ENCODE results near the gene HMOX1.
"Not testable (repeated sequence)": the region's sequence is repeated elsewhere in the genome, so short reads cannot be mapped to it uniquely, and the experiment has no call there.

The HMOX1 gene

DNA sequence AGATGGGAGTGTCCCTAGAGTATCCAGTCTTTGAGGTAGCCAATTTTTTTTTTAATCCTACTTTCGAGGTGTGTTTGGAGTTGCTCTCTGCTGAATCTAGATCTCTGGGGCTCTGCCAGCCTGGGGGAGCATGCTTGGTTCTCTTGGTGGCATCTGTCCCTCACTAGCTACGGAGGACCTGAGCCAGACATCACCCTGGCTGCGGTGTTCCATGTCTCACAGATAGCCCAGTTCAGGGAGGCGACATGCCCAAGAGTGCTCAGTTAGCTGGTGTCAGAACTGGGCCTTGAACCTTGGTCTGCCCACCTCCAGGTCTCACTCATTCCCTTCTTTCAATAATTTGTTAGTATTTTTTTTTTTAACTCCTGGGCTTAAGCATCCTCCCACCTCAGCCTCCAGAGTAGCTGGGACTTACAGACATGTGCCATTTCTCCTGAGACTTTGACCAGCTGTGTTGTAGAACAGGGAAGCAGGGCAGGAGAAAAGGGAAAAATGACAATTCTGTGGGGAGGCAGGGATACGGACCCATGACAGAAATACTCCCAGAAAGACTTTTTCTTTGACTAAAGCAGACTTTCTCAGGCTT lies 621 bp downstream of the HMOX1 start:
- no peak for DNase-seq

DNA sequence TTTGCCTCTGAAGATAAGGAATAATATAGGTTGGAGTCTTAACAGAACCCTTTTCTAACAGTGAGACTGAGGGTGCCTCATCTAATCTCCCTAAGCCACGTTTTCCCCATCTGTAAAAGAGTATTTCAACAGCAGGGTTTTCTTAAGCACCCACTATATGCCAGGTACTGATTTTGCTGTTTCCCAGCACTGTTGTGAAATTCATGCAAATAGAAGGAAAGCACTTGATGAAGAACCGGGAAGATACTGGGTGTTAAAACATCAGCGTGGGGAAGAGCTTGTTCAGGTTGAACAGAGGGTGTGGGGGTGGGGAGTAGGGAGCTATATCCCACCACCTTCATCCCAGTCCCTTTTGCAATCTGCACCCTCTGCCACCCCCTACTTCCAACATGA lies 2.8 kb downstream of the HMOX1 start:
- DNase-seq, result no peak

DNA sequence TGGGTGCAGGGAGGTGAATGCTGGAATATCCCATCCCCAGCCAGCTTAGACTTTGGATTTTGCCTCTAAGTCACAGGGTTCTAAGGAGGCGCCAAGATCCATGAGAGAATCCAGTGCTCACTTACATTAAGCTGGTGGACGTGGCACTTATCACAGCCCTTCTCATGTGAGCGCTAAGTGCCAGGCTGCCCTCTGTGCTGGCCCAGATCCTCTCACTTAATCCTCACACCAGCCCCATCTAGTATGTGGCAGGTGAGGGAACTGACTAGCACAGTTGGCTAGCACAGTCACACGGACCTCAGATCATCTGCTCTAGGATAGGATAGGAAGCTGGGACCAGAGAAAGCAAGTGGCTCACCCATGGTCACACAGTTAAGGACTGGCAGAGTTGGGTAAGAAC lies 3.6 kb downstream of the HMOX1 start:
- DNase-seq, result no peak

DNA sequence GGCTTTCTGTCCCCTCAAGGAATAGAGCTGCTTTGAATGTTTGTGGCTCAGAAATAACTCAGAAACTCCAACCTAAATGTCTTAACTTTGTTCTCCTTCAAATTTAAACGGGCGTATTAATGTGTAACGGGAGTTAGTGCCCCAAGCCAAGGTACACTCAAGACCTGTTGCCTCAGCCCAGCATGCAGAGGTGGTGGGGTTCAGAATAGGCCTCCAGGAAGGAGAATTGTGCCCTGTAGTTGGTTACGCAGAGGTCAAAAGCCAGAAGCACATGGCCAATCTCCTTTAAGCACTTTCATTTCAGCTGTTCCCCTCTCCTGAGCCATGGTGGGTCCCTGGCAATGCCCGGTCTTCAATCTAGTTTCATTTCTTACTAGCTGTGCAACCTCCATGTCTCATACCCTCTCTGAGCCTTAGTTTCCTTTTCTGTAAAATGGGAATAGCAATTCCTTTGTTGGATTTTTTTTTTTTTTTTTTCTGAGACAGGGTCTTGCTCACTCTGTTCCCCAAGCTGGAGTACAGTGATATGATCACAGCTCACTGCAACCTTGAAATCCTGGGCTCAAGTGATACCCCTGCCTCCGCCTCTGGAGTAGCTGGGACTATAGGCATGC lies 4.2 kb downstream of the HMOX1 start:
- DNase-seq, result no peak

DNA sequence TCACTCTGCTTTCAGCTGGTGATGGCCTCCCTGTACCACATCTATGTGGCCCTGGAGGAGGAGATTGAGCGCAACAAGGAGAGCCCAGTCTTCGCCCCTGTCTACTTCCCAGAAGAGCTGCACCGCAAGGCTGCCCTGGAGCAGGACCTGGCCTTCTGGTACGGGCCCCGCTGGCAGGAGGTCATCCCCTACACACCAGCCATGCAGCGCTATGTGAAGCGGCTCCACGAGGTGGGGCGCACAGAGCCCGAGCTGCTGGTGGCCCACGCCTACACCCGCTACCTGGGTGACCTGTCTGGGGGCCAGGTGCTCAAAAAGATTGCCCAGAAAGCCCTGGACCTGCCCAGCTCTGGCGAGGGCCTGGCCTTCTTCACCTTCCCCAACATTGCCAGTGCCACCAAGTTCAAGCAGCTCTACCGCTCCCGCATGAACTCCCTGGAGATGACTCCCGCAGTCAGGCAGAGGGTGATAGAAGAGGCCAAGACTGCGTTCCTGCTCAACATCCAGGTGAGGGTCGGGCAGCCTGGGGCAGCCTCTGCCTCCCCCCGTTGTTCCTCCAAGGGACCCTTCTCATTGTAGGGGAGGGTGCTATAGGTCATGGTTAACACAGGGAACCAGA lies 5.9 kb downstream of the HMOX1 start:
- DNase-seq, result no peak

DNA sequence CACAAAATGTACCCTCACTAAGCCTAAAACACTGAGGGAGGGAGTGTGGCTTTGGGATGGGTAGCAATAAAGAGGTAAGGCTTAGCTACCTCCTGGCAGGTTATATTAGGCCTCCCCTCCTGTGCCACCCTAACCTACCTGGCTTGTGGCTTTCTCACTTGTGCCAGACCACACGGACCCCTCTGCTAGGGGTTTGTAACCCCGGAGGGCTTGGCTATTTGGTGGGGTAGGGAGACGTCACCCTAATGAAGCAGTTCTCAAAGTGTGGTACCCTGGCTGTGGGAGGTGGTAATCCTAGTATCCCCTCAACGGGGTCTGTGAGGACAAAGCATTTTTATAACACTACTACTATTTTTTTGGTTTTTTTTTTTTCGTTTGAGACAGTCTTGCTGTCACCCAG lies 10.0 kb downstream of the HMOX1 start:
- no peak for DNase-seq

DNA sequence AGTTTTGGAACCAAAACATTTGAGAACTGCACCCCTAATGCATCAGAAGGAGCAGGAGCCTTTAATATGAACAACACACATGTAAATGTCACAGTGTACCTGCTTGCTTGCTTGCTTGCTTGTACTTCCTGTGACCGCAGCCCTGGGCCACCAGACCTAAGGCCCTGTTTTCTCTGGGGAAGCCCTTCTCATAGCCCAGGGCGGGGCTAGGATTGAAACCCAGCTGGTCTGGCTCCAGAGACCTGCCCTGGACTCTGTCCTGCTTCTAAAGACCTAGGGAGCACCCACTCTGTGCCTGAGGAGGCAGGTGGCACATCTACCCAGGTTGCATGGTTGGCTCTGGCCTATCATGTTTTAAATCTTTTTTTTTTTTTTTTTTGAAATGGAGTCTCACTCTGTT lies 11.5 kb downstream of the HMOX1 start:
- DNase-seq, result no peak

DNA sequence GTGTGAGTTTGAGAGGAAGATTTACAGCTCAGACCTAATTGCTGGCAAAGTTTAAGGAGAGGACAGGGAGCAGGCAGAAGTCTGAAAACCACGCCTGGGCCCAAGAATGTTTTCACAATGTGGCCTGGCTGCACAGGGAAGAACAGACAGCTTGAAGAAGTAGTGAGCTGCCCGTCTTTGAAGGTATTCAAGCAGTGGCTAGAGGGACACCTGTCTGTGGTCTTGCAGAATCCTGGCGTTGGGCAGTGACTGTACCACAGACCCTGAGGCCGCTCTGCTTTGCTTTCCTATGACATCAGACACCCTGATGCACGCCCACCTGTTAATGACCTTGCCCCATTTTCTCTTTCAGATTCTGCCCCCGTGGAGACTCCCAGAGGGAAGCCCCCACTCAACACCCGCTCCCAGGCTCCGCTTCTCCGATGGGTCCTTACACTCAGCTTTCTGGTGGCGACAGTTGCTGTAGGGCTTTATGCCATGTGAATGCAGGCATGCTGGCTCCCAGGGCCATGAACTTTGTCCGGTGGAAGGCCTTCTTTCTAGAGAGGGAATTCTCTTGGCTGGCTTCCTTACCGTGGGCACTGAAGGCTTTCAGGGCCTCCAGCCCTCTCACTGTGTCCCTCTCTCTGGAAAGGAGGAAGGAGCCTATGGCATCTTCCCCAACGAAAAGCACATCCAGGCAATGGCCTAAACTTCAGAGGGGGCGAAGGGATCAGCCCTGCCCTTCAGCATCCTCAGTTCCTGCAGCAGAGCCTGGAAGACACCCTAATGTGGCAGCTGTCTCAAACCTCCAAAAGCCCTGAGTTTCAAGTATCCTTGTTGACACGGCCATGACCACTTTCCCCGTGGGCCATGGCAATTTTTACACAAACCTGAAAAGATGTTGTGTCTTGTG lies 12.5 kb downstream of the HMOX1 start:
- no peak for DNase-seq

DNA sequence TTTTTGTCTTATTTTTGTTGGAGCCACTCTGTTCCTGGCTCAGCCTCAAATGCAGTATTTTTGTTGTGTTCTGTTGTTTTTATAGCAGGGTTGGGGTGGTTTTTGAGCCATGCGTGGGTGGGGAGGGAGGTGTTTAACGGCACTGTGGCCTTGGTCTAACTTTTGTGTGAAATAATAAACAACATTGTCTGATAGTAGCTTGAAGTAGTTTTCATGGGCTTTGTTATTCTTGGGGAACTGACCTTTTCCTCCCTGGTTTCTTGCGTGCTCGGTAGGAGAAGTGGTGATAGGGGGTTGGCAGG lies 13.1 kb downstream of the HMOX1 start:
- DNase-seq, result no peak

DNA sequence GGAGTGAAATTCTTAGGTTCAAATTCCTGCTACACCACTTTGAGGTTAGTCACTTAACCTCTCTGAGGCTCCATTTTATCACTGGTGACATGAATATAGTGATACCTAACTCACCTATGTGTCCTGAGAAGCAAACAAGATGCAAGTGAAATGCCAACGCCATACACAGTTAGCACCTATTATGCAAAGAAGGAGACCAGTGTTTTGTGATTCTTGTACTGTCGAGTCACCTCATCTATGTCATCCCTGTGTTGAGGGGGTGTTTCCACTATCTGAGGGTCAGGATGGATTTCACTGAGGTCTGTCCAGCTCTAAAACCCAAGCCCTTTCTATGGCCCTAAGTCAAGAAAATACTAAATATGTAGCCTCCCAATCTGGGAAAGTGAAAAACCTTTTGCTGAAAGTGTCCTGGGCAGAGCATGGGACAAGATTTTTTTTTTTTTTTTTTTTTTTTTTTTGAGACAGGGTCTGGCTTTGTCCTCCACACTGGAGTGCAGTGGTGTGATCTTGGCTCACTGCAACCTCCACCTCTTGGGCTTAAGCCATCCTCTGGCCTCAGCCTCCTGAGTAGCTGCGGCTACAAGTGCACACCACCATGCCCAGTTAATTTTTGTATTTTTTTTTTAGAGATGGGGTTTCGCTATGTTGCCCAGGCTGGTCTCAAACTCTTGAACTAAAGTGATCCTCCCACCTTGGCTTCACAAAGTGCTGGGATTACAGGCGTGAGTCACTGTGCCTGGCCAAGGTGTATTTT lies 14.1 kb downstream of the HMOX1 start:
- no peak for DNase-seq

DNA sequence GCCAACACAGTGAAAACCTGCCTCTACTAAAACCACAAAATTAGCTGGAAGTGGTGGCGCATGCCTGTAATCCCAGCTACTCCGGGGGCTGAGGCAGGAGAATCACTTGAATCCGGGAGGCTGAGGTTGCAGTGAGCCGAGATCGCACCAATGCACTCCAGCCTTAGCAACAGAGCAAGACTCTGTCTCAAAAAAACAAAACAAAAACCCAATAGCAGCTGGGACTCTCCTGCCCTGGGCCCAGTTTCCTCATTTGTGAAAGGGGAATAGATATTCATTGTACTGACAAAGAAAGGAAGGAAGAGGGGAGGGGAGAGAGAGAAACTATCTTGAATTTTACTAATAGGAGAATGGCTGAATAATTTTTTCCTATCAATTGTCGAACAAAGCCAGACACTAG lies 15.7 kb downstream of the HMOX1 start:
- DNase-seq, result not testable (repeated sequence)

DNA sequence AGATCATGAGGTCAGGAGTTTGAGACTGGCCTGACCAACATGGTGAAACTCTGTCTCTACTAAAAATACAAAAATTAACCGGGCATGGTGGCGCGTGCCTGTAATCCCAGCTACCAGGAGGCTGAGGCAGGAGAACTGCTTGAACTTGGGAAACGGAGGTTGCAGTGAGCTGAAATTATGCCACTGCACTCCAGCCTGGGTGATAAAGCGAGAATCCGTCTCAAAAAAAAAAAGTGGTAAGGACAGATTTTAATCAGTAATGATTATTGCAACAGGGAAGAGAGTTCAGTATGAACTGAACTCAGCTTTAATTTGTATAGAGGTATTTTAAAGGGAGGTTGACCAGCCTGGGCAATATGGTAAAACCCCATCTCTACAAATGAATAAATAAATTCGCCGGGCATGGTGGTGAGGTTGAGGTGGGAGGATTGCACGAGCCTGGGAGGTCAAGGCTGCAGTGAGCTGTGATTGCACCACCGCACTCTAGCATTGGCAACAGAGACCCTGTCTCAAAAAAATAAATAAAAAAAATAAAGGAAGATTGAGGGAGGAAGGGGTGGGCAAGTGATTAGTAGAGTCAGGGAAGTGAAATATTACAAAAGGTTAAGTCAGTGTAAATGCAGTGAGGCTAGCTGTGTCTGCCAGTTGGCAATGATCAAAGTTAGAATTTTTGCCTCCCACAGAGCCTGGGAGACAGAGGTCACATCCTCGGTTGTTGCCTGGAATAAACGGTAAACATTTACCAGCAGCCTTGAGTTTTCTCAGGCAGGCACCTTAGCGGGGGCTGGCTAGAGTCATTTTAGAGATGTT lies 16.4 kb downstream of the HMOX1 start:
- DNase-seq, result no peak

DNA sequence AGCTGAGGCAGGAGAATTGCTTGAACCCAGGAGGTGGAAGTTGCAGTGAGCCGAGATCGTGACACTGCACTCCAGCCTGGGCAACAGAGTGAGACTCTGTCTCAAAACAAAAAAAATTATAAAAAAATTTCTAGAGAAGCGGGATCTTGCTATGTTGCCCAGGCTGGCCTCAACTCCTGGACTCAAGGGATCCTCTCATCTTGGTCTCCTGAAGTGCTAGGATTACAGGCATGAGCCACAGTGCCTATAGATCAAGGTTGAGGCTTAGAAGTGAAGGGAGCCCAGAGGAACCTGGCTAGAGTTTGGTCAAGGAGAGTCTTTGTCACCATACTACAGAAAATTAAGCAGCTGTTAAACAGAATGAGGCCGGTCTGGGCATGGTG lies 17.7 kb downstream of the HMOX1 start:
- no peak for DNase-seq

DNA sequence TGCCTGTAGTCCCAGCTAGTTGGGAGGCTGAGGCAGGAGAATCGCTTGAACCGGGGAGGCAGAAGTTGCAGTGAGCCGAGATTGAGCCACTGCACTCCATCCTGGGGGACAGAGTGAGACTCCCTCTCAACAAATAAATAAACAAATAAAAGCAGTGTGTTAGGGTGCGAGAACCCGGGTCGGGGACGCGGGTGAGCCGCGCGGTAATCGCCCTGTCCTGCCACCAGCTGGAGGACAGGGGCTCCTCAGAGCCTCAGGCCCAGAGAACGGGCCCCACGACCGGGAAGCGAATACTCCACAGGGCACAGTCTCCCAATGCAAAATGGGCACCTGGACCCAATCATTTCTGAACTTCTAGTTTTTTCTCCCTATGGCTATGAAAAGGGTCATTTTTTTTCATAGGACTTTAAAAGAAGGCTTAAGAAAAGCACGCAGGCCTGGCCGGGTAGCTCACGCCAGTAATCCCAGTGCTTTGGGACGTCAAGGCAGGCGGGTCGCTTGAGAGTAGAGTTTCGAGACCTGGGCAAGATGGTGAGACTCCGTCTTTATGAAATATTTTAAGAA lies 18.3 kb downstream of the HMOX1 start:
- DNase-seq, result no peak

DNA sequence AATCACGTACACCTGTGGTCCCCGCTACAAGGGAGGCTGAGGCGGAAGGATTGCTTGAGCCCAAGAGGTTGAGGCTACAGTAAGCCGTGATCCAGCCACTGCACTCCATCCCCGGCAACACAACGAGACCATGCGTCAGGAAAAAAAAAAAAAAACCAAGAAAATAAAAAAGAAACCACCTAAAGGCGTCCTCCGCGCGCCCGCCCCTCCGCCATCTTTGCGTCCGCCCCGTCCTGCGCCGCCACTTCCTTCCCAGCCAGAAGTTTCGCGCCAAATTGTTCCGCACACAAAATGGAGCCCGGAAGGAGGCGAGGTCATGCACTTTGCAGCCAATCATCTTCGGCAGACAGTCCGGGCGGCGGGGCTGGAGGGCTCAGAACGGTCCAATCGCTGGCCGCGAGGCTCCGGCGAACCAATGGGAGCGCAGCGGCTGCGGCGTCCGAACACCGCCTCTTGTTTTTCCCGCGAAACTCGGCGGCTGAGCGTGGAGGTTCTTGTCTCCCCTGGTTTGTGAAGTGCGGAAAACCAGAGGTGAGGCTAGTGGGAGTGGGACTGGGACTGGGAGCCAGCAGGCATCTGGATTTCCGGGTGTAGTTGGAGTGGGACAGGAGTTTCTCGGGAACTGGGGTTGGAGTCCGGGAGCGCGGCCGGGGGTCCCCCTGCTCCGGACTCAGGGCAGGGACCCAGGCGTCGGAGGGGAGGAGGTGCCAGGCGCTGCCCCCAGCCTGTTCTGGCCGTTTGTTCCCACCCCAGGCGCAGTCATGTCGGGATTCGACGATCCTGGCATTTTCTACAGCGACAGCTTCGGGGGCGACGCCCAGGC lies 19.0 kb downstream of the HMOX1 start, which contains the start of gene MCM5:
TSS of gene MCM5 (plus strand) at position 463 of the 823 bp plus-strand sequence. CDS start at position 762, 299 bp downstream.
- peak; percentile 99 for DNase-seq

DNA sequence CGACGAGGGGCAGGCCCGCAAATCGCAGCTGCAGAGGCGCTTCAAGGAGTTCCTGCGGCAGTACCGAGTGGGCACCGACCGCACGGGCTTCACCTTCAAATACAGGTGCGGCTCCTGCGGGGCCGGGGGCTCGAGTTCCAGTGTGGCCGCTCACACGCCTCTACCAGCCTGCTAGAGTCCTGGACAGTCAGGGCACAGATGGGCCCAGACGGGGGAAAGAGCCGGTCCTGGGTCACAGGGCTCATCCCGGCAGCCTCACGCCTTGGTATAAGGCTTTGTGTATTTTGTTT lies 19.6 kb downstream of the HMOX1 start:
- DNase-seq, result no peak

DNA sequence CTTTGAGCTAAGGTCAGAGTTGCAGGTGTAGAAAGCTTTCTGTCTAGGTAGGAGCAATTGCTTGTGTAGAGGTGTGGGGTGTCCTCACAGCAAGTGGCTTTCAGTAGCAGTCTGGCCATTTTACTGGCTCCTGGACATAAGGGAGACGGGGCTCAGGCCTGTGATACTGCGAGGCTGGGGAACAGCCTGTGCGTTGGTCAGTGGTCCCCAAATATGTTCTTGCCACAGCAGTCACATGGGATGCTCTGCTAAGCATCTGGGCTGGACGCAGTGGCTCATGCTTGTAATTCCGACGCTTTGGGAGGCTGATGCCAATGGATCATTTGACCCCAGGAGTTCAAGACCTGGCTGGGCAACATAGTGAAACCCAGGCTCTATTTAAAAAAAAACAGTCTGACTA lies 21.0 kb downstream of the HMOX1 start:
- DNase-seq, result no peak

DNA sequence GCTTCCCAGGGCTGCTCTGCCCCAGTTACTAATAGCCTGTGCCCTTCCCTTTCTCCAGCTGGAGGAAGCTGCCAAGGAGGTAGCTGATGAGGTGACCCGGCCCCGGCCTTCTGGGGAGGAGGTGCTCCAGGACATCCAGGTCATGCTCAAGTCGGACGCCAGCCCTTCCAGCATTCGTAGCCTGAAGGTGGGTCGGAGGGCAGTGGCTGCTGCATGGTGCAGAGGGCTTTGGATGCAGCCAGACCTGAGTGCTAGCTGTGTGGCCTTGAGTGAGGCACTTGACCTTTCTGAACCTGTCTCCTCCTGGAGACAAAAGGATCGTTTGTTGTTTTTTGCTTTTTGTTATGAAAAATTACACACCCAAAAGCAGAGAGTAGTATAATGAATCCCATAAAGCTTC lies 22.5 kb downstream of the HMOX1 start:
- DNase-seq, result no peak

DNA sequence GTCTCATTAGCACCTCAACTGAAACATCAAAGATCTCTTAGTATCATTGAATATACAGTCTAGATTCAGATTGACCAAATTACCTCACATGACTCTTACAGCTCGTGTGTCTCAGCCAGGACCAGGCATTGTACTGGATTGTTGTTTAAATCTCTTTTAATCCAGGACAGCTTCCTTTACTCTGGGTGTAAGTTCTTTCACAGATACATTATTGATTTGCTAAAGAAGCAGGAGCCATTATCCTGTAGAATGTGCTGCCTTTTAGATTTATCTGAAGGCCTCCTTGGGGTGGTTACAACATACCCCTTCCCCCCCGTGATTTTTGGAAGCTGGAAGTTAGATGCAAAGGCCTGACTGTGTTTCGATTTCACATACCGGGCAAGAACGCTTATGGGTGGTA lies 23.3 kb downstream of the HMOX1 start:
- no peak for DNase-seq

DNA sequence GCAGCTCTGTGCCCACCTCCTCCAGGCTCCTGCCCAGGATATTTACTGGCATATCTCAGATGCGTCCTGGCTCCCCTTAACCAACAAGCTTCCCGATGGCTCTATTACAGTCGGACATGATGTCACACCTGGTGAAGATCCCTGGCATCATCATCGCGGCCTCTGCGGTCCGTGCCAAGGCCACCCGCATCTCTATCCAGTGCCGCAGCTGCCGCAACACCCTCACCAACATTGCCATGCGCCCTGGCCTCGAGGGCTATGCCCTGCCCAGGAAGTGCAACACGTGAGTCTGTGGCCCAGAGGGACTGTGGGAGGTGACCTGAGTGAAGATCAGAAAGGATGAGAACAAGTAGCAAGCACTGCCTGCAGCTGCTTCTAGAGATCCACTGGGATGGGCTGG lies 25.5 kb downstream of the HMOX1 start:
- DNase-seq, result no peak

DNA sequence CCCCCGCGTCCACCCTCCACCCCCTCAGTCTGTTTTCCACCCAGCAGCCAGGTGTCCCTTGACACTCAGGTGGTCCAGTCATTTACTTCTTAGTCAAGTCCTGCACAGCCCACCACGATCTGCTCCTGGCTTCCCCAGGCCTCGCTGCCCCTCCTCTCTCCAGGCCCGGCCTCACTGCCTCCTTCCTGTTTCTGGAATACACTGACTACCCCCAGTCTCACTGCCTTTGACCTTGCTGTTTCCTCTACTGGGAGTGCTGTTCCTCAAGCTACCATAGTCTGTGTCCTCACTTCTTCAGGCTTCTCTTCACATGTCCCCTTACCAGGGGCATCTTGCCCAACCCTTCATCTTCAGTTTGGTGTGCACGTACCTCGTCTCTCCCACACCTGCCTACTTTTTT lies 26.5 kb downstream of the HMOX1 start:
- no peak for DNase-seq

Data from activated CD4-positive, alpha-beta T cell treated with anti-CD3 and anti-CD28 coated beads, Interleukin-2, Interleukin-6, amounts not matched to agents 100 ng/mL and 50 ng/mL, durations not matched to agents 16 hours and 8 hours (primary cell).